ENCODE measurements around the gene TEKT4.

Gene TEKT4

GRCh38 chr2:94869552-94870439 lies 1.4 kb upstream of the TEKT4 start:
- H3K9me3 ChIP-seq (replicated peaks in 1 of 2; ENCODE audit: control insufficient read depth in 2 of 2, insufficient read depth in 1 of 2, low read depth in 1 of 2, low read length in 2 of 2) = no peaks in the 10 kb centered on the region
- H3K23ac ChIP-seq (ENCODE audit: low read depth, low read length, poor library complexity) = no peak overlapping the region
- no peak overlapping the region for H3K18ac ChIP-seq (ENCODE audit: low read length)
- no peak overlapping the region for H3K4me2 ChIP-seq (ENCODE audit: insufficient read depth, low read length, poor library complexity, severe bottlenecking)
- H4K91ac ChIP-seq (ENCODE audit: low read depth, low read length, poor library complexity) = no peak overlapping the region
- H2BK15ac ChIP-seq (ENCODE audit: low read length) = no peak overlapping the region
- no peak overlapping the region for H2BK120ac ChIP-seq (ENCODE audit: low read depth, low read length)
- H3K14ac ChIP-seq (ENCODE audit: low read length) = peak overlapping the region; percentile 6
- WGBS, 2 donors (ENCODE audit: extremely low coverage in 2 of 2, insufficient read length in 2 of 2, insufficient replicate concordance in 1 of 2) = no CpG with 5 or more reads among the region's 22 CpGs
- H3K27ac ChIP-seq (replicated peaks; ENCODE audit: low read length) = no peak overlapping the region
- no peak overlapping the region for H3K4ac ChIP-seq (ENCODE audit: low read length)
- H3K4me3 ChIP-seq (ENCODE audit: low read length in 2 of 2) = no peak overlapping the region
- H3K4me1 ChIP-seq (ENCODE audit: control insufficient read depth in 2 of 2, insufficient read depth in 1 of 2, low read depth in 1 of 2, low read length in 2 of 2) = peaks cover 2 to 4% of the 10 kb centered on the region in 2 donors
- H4K8ac ChIP-seq (ENCODE audit: low read depth, low read length) = no peak overlapping the region
- DNase-seq (ENCODE audit: low spot score) = no peak
- no peak overlapping the region for H2BK5ac ChIP-seq (ENCODE audit: low read length)
- no peak overlapping the region for H2AK5ac ChIP-seq (ENCODE audit: low read depth, low read length)
- no peaks in the 10 kb centered on the region for H3K79me1 ChIP-seq (ENCODE audit: low read depth, low read length)
- H3K36me3 ChIP-seq (replicated peaks in 1 of 2; ENCODE audit: control insufficient read depth in 2 of 2, insufficient read depth in 2 of 2, low read length in 2 of 2) = no peaks in the 10 kb centered on the region
- no peak overlapping the region for H2AFZ ChIP-seq (ENCODE audit: low read length)
- H3K27me3 ChIP-seq (ENCODE audit: control insufficient read depth in 3 of 3, insufficient read depth in 3 of 3, low read depth in 1 of 3, low read length in 3 of 3) = peaks cover 0 to 26% (median 17%) of the 10 kb centered on the region in 3 experiments
- no peak overlapping the region for H2BK12ac ChIP-seq (ENCODE audit: low read length)
- H3K9ac ChIP-seq (ENCODE audit: low read depth, low read length, poor library complexity) = no peak overlapping the region

GRCh38 chr2:94870440-94871225 lies 597 bp upstream of the TEKT4 start:
- Histone ChIP-seq H3K36me3 (replicated peaks in 1 of 2; ENCODE audit: control insufficient read depth in 2 of 2, insufficient read depth in 2 of 2, low read length in 2 of 2) (no peaks in the 10 kb centered on the region), H3K4me2 (ENCODE audit: insufficient read depth, low read length, poor library complexity, severe bottlenecking) (no peak overlapping the region), H2AK5ac (ENCODE audit: low read depth, low read length) (no peak overlapping the region), H3K4ac (ENCODE audit: low read length) (no peak overlapping the region), H3K27ac (replicated peaks; ENCODE audit: low read length) (no peak overlapping the region), H3K18ac (ENCODE audit: low read length) (peak overlapping the region; percentile 65), H3K23ac (ENCODE audit: low read depth, low read length, poor library complexity) (no peak overlapping the region), H3K14ac (ENCODE audit: low read length) (peak overlapping the region; percentile 3), H2AFZ (ENCODE audit: low read length) (peak overlapping the region; percentile 74), H2BK15ac (ENCODE audit: low read length) (no peak overlapping the region), H2BK5ac (ENCODE audit: low read length) (no peak overlapping the region), H4K91ac (ENCODE audit: low read depth, low read length, poor library complexity) (no peak overlapping the region), H3K9me3 (replicated peaks in 1 of 2; ENCODE audit: control insufficient read depth in 2 of 2, insufficient read depth in 1 of 2, low read depth in 1 of 2, low read length in 2 of 2) (no peaks in the 10 kb centered on the region), H2BK12ac (ENCODE audit: low read length) (no peak overlapping the region), H3K27me3 (ENCODE audit: control insufficient read depth in 3 of 3, insufficient read depth in 3 of 3, low read depth in 1 of 3, low read length in 3 of 3) (peaks cover 0 to 26% (median 17%) of the 10 kb centered on the region in 3 experiments), H2BK120ac (ENCODE audit: low read depth, low read length) (no peak overlapping the region), H4K8ac (ENCODE audit: low read depth, low read length) (no peak overlapping the region), H3K4me3 (ENCODE audit: low read length in 2 of 2) (no peak overlapping the region), H3K79me1 (ENCODE audit: low read depth, low read length) (no peaks in the 10 kb centered on the region), H3K9ac (ENCODE audit: low read depth, low read length, poor library complexity) (no peak overlapping the region), H3K4me1 (ENCODE audit: control insufficient read depth in 2 of 2, insufficient read depth in 1 of 2, low read depth in 1 of 2, low read length in 2 of 2) (peaks cover 2 to 4% of the 10 kb centered on the region in 2 donors)
- WGBS, 2 donors (ENCODE audit: extremely low coverage in 2 of 2, insufficient read length in 2 of 2, insufficient replicate concordance in 1 of 2) = no CpG with 5 or more reads among the region's 25 CpGs
- no peak for DNase-seq (ENCODE audit: low spot score)

DNA sequence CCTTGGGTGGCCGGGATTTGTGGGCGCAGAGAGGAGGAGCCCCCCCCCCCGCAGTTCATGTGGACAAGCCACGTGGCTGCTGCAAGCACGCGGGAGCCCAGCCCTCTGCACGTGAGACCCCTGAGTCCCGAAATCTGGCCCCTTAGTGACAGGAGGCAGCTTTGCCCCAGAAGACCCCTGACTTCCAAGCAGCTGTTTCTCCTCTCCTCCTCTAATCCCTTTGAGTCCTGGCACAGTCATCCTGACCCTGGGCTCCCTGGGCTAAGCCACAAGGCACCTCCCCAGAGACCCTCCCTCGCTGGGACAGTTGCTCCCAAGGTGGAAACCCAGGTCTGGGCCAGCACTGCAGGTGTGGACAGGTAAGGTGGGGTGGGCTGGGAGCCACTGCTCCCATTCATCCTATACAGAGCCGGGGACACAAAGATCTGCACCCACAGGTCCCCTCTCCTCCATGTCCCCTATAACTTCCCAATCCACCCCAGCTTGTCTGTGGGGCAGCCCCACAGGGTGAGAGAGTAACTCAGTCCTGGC lies 923 bp downstream of the TEKT4 start:
- Histone ChIP-seq H3K4ac (ENCODE audit: low read length) (no peak overlapping the region), H2AFZ (ENCODE audit: low read length) (peak overlapping the region; percentile 74), H2AK5ac (ENCODE audit: low read depth, low read length) (no peak overlapping the region), H3K9ac (ENCODE audit: low read depth, low read length, poor library complexity) (no peak overlapping the region), H3K4me2 (ENCODE audit: insufficient read depth, low read length, poor library complexity, severe bottlenecking) (no peak overlapping the region), H2BK12ac (ENCODE audit: low read length) (no peak overlapping the region), H4K8ac (ENCODE audit: low read depth, low read length) (no peak overlapping the region), H3K4me3 (ENCODE audit: low read length in 2 of 2) (no peak overlapping the region), H3K36me3 (replicated peaks in 1 of 2; ENCODE audit: control insufficient read depth in 2 of 2, insufficient read depth in 2 of 2, low read length in 2 of 2) (no peaks in the 10 kb centered on the region), H3K4me1 (ENCODE audit: control insufficient read depth in 2 of 2, insufficient read depth in 1 of 2, low read depth in 1 of 2, low read length in 2 of 2) (peaks cover 2 to 4% of the 10 kb centered on the region in 2 donors), H3K23ac (ENCODE audit: low read depth, low read length, poor library complexity) (no peak overlapping the region), H3K9me3 (replicated peaks in 1 of 2; ENCODE audit: control insufficient read depth in 2 of 2, insufficient read depth in 1 of 2, low read depth in 1 of 2, low read length in 2 of 2) (no peaks in the 10 kb centered on the region), H2BK5ac (ENCODE audit: low read length) (no peak overlapping the region), H3K27me3 (ENCODE audit: control insufficient read depth in 3 of 3, insufficient read depth in 3 of 3, low read depth in 1 of 3, low read length in 3 of 3) (peaks cover 0 to 26% (median 17%) of the 10 kb centered on the region in 3 experiments), H3K18ac (ENCODE audit: low read length) (peak overlapping the region; percentile 87), H2BK120ac (ENCODE audit: low read depth, low read length) (no peak overlapping the region), H4K91ac (ENCODE audit: low read depth, low read length, poor library complexity) (no peak overlapping the region), H3K79me1 (ENCODE audit: low read depth, low read length) (no peaks in the 10 kb centered on the region), H3K27ac (replicated peaks; ENCODE audit: low read length) (no peak overlapping the region), H3K14ac (ENCODE audit: low read length) (peak overlapping the region; percentile 56), H2BK15ac (ENCODE audit: low read length) (no peak overlapping the region)
- DNase-seq (ENCODE audit: low spot score) = no peak
- no CpG with 5 or more reads among the region's 10 CpGs for WGBS, 2 donors (ENCODE audit: extremely low coverage in 2 of 2, insufficient read length in 2 of 2, insufficient replicate concordance in 1 of 2)

All from neuronal stem cell (in vitro differentiated cells).